ENCODE data around the gene RGS10. TPM values are rescaled to one million over a fixed set of nuclear protein-coding genes. Genes with fewer than 3 reads are reported as not detected.
"Not testable (repeated sequence)": the region's sequence is repeated elsewhere in the genome, so short reads cannot be mapped to it uniquely, and the experiment has no call there.

RGS10 gene
- total RNA-seq, 2 donors from 2014 or later = 17.8 to 23.6 TPM

DNA sequence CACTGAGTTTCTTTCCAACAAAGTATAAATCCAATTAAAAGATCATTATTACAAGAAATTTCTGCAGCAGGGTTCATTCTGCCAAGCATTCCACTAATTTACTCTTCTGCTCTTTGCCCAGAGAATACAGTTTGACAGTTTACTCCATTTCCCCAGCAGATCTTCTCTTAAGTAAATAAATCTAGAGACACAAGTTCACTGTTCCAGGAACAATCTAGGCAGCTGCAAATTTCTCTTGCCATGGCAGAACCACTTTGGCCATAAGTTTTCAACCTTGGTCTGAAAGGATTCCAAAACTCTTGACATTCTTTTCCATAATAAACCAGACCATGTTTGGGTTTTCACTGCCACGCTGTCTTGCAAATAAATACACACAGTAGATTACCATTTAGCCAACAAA lies 11.5 kb downstream of the RGS10 start:
- Histone ChIP-seq H3K4me3 (no peak overlapping the region), H3K36me3 (no peaks in the 10 kb centered on the region), H3K9me3 (no peaks in the 10 kb centered on the region), H3K4me1 (no peaks in the 10 kb centered on the region), H3K27ac (no peak overlapping the region), H3K27me3 (no peaks in the 10 kb centered on the region), H3K9ac (ENCODE audit: low read depth in 2 of 2, low read length in 2 of 2) (no peak overlapping the region)
- no peak for DNase-seq
- intact Hi-C loops (cut with DNase I) = no loop called here
- TF ChIP-seq, protein P1, sequence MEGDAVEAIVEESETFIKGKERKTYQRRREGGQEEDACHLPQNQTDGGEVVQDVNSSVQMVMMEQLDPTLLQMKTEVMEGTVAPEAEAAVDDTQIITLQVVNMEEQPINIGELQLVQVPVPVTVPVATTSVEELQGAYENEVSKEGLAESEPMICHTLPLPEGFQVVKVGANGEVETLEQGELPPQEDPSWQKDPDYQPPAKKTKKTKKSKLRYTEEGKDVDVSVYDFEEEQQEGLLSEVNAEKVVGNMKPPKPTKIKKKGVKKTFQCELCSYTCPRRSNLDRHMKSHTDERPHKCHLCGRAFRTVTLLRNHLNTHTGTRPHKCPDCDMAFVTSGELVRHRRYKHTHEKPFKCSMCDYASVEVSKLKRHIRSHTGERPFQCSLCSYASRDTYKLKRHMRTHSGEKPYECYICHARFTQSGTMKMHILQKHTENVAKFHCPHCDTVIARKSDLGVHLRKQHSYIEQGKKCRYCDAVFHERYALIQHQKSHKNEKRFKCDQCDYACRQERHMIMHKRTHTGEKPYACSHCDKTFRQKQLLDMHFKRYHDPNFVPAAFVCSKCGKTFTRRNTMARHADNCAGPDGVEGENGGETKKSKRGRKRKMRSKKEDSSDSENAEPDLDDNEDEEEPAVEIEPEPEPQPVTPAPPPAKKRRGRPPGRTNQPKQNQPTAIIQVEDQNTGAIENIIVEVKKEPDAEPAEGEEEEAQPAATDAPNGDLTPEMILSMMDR (IDR thresholded peaks at IDR 0.05) = no peak

DNA sequence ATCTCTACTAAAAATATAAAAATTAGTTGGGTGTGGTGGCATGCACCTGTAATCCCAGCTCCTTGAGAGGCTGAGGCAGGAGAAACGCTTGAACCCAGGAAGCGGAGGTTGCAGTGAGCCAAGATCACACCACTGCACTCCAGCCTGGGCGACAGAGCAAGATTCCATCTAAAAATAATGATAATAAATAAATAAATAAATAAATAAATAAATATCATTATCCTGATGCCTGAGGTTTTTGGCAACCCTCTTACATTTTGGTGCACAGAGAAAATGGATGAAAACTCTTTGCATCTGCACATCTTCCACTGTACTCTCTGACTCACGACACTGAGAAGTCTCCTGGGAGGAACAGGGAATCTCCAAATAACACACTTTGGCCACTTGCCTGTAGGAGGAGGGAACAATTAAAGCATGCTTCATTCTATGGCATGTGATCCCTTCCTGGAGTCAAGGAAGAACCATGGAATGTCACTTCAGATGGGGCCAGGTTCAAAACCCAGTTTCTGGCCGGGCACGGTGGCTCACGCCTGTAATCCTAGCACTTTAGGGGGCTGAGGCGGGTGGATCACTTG lies 13.8 kb downstream of the RGS10 start:
- H3K27me3 ChIP-seq; DNase-seq; H3K9ac ChIP-seq (ENCODE audit: low read depth in 2 of 2, low read length in 2 of 2); H3K36me3 ChIP-seq; H3K9me3 ChIP-seq; intact Hi-C loops (cut with DNase I); H3K4me1 ChIP-seq; H3K27ac ChIP-seq; H3K4me3 ChIP-seq: not testable (repeated sequence)

DNA sequence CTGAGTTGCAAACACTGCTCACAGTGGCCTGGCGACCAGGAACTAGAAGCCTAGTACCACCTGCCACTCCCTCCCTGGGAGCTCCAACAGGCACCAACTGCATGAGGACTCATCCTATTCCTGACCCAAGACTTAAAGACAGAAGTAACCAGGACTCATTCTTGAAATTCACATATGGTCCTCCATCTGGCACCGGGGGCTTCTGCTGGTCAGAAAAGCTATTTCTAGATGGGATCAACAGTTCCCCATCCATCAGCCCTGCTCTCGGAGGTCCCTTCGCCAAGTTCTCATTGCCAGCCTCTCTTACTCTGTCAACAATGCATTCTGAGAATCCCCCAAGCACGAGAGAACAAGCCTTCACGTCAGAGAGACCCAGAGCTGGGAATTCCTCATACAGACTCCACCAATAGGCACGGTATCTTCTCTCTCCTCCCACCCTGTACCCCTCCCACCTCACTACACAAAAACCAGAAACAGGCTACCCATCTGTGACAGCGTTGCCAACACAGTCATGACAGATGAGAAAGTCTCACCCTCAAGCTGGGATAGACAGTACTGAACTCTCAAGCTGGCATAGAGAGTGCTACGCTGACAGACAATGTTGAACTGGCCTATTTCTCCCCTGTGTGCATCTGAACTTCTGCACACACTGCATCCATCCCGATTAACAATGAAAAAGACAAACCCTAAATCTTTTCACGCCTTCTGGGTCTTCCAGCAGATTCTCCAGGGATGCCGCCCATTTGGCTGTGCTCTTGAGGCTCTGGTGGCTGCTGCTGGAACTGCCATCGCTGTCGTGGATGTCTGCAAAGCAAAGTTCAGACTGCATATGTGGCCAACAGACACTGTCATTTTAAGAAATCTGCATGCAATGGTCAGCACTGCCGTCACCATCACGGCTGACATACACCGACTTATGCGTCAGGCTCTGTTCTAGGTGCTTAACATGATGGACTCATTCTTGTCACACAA lies 15.6 kb downstream of the RGS10 start:
- TF ChIP-seq, protein P1 (IDR thresholded peaks at IDR 0.05) = no peak
- Histone ChIP-seq H3K27me3 (no peaks in the 10 kb centered on the region), H3K36me3 (no peaks in the 10 kb centered on the region), H3K9me3 (no peaks in the 10 kb centered on the region), H3K27ac (no peak overlapping the region), H3K9ac (ENCODE audit: low read depth in 2 of 2, low read length in 2 of 2) (no peak overlapping the region), H3K4me3 (no peak overlapping the region), H3K4me1 (no peaks in the 10 kb centered on the region)
- intact Hi-C loops (cut with DNase I) = no loop called here
- DNase-seq = no peak

DNA sequence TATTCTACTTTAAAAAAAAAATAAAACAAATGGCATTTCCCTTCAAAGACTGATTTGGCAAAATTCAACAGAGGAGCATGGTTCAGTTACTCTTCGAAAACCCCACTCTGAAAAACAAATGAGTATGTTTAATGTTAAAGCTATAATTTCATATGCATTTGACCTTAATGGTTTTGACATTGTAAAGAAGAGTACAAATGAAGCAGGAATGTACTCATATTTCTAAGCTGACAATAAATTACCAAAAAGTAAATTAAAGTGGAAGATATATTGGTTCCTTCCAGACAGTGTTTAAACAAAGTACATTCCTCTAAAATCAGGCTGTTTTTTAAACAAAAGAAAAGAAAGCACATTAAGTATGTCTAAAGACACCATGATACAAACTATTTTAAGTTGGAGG lies 16.4 kb downstream of the RGS10 start:
- Histone ChIP-seq H3K27ac (no peak overlapping the region), H3K4me1 (no peaks in the 10 kb centered on the region), H3K4me3 (no peak overlapping the region), H3K9ac (ENCODE audit: low read depth in 2 of 2, low read length in 2 of 2) (no peak overlapping the region), H3K27me3 (no peaks in the 10 kb centered on the region), H3K36me3 (no peaks in the 10 kb centered on the region), H3K9me3 (no peaks in the 10 kb centered on the region)
- DNase-seq = no peak
- intact Hi-C loops (cut with DNase I) = no loop called here
- TF ChIP-seq, protein P1 (IDR thresholded peaks at IDR 0.05) = no peak

DNA sequence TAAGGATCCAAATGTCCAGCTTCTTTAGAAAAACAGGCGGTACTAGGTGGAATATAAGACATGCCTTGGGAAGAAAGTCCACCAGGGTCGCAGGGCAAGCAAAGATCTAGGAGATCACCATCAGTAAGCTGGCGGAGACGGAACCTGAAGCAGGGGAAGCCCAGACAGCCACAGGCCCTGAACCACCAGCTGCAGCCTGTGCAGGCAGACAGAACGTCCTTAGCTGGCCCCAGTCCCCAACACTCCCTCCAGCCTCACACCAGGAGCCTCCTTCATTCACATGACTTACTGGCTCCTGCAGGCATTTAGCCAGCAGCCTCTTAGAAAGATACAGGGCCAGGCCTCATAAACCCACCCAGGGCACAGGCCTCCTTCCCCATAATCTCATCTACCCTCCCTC lies 17.4 kb downstream of the RGS10 start:
- Histone ChIP-seq H3K27ac (no peak overlapping the region), H3K4me3 (no peak overlapping the region), H3K4me1 (no peaks in the 10 kb centered on the region), H3K9ac (ENCODE audit: low read depth in 2 of 2, low read length in 2 of 2) (no peak overlapping the region), H3K9me3 (no peaks in the 10 kb centered on the region), H3K36me3 (no peaks in the 10 kb centered on the region), H3K27me3 (no peaks in the 10 kb centered on the region)
- intact Hi-C loops (cut with DNase I) = no loop called here
- TF ChIP-seq, protein P1 (IDR thresholded peaks at IDR 0.05) = no peak
- no peak for DNase-seq

DNA sequence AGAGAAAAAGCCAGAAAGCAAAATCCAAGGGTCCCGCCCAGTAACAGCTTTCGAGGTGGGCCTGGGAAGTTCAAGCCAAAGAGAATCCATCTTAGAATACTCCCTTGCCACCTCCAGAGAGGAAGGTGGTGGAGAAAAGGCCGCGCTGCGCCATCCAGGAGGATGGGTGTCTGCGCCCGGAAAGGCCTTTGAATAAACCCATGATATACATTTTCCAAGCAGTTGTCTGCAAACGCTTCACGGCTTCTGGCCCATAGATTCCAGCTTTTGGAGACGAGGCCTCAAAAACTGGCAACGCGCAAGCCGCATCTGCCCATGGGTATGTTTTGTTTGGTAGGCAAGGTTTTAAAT lies 17.8 kb downstream of the RGS10 start:
- Histone ChIP-seq H3K9ac (ENCODE audit: low read depth in 2 of 2, low read length in 2 of 2) (no peak overlapping the region), H3K27ac (no peak overlapping the region), H3K9me3 (no peaks in the 10 kb centered on the region), H3K36me3 (no peaks in the 10 kb centered on the region), H3K4me1 (no peaks in the 10 kb centered on the region), H3K4me3 (no peak overlapping the region), H3K27me3 (no peaks in the 10 kb centered on the region)
- TF ChIP-seq, protein P1 (IDR thresholded peaks at IDR 0.05) = no peak
- intact Hi-C loops (cut with DNase I) = no loop called here
- DNase-seq = no peak

Measured in colonic mucosa (tissue), 4 donors.